Mesenchymal stem cell (in vitro differentiated cells and primary cell): ENCODE results near the gene RNF13.
"Not testable (repeated sequence)": the region's sequence is repeated elsewhere in the genome, so short reads cannot be mapped to it uniquely, and the experiment has no call there.

ENCODE experiments used
- DNase-seq: peaks from one replicate; pipeline ENCODE4 v3.0.0-alpha.2; 2013
- H2AFZ ChIP-seq: one replicate; pipeline ENCODE4 v1.6.1; 2013; ENCODE audit warnings: low read depth, mild to moderate bottlenecking, control low read depth, inconsistent platforms, low read length, moderate library complexity
- H2AK5ac ChIP-seq: 2 replicates; pipeline ENCODE4 v1.6.1; 2013; ENCODE audit warnings: low read length, moderate library complexity, mild to moderate bottlenecking, inconsistent platforms; ENCODE audit not compliant: severe bottlenecking
- H2BK120ac ChIP-seq: one replicate; pipeline ENCODE4 v1.6.1; 2013; ENCODE audit warnings: low read depth, mild to moderate bottlenecking, inconsistent platforms, low read length, moderate library complexity
- H2BK12ac ChIP-seq, 2 experiments: one replicate each; pipeline ENCODE4 v1.6.1; 2013; ENCODE audit warnings: inconsistent platforms in 2 of 2, low read length in 2 of 2, mild to moderate bottlenecking in 2 of 2, moderate library complexity in 2 of 2, control low read depth in 1 of 2
- H2BK15ac ChIP-seq: one replicate; pipeline ENCODE4 v1.6.1; 2013; ENCODE audit warnings: mild to moderate bottlenecking, low read depth, inconsistent platforms; ENCODE audit not compliant: poor library complexity, severe bottlenecking
- H2BK5ac ChIP-seq: 2 replicates; pipeline ENCODE4 v1.6.1; 2013; ENCODE audit warnings: low read depth, mild to moderate bottlenecking, low read length, control low read depth, inconsistent platforms; ENCODE audit not compliant: poor library complexity, severe bottlenecking
- H3K14ac ChIP-seq, 2 experiments: one replicate each; pipeline ENCODE4 v1.6.1; 2013; ENCODE audit warnings: inconsistent platforms in 2 of 2, low read length in 2 of 2, control low read depth in 1 of 2, mild to moderate bottlenecking in 1 of 2, moderate library complexity in 1 of 2
- H3K18ac ChIP-seq, 2 experiments: one replicate each; pipeline ENCODE4 v1.6.1; 2013; ENCODE audit warnings: inconsistent platforms in 2 of 2, low read length in 2 of 2, control low read depth in 1 of 2, low read depth in 1 of 2, mild to moderate bottlenecking in 1 of 2
- H3K23ac ChIP-seq, 2 experiments: one replicate each; pipeline ENCODE4 v1.6.1; 2013; ENCODE audit warnings: inconsistent platforms in 2 of 2, low read length in 2 of 2, mild to moderate bottlenecking in 2 of 2, moderate library complexity in 2 of 2, control low read depth in 1 of 2
- H3K27ac ChIP-seq: 2 replicates; pipeline ENCODE4 v1.5.1; 2013; ENCODE audit warnings: mild to moderate bottlenecking, moderate library complexity, low read length, control low read depth, inconsistent platforms; ENCODE audit not compliant: poor library complexity, severe bottlenecking
- H3K27me3 ChIP-seq, 2 experiments: 2 replicates each; pipeline versions ENCODE4 v1.6.1 to v1.7.0; 2013; ENCODE audit warnings: low read length in 2 of 2, mild to moderate bottlenecking in 2 of 2, moderate library complexity in 2 of 2, control low read depth in 1 of 2, inconsistent platforms in 1 of 2; ENCODE audit not compliant: control insufficient read depth in 1 of 2, insufficient read depth in 1 of 2
- H3K36me3 ChIP-seq, 2 experiments: 2 replicates each; pipeline versions ENCODE4 v1.6.1 to v1.7.0; 2013; ENCODE audit warnings: low read length in 2 of 2, control low read depth in 1 of 2, inconsistent platforms in 1 of 2, low read depth in 1 of 2, mild to moderate bottlenecking in 1 of 2; ENCODE audit not compliant: insufficient read depth in 2 of 2, control insufficient read depth in 1 of 2
- H3K4ac ChIP-seq, 2 experiments: one replicate each; pipeline ENCODE4 v1.6.1; 2013; ENCODE audit warnings: inconsistent platforms in 2 of 2, low read length in 2 of 2, mild to moderate bottlenecking in 2 of 2, moderate library complexity in 2 of 2, control low read depth in 1 of 2, low read depth in 1 of 2
- H3K4me1 ChIP-seq: 2 replicates; pipeline ENCODE4 v1.6.1; 2013; ENCODE audit warnings: low read depth, low read length, control low read depth; ENCODE audit not compliant: control insufficient read depth, insufficient read depth
- H3K4me2 ChIP-seq: 2 replicates; pipeline ENCODE4 v1.6.1; 2013; ENCODE audit warnings: low read length, mild to moderate bottlenecking, inconsistent platforms; ENCODE audit not compliant: poor library complexity, severe bottlenecking
- H3K4me3 ChIP-seq, 2 experiments: 2 replicates each; pipeline versions ENCODE4 v1.5.1 to v1.7.0; 2013; ENCODE audit warnings: low read length in 2 of 2, mild to moderate bottlenecking in 2 of 2, control low read depth in 1 of 2, low read depth in 1 of 2; ENCODE audit not compliant: insufficient read depth in 1 of 2
- H3K79me1 ChIP-seq: replicated peaks from 2 replicates; pipeline ENCODE4 v1.6.1; 2013; ENCODE audit warnings: mild to moderate bottlenecking, control low read depth, low read length, inconsistent platforms; ENCODE audit not compliant: poor library complexity, severe bottlenecking
- H3K9ac ChIP-seq: 2 replicates; pipeline ENCODE4 v1.7.0; 2013; ENCODE audit warnings: mild to moderate bottlenecking, low read length, moderate library complexity
- H3K9me3 ChIP-seq: 2 replicates; pipeline ENCODE4 v1.7.0; 2013; ENCODE audit warnings: mild to moderate bottlenecking, low read length; ENCODE audit not compliant: control insufficient read depth
- H4K8ac ChIP-seq: one replicate; pipeline ENCODE4 v1.6.1; 2013; ENCODE audit warnings: inconsistent platforms, mild to moderate bottlenecking, low read length, moderate library complexity
- H4K91ac ChIP-seq: one replicate; pipeline ENCODE4 v1.6.1; 2013; ENCODE audit warnings: mild to moderate bottlenecking, low read length, inconsistent platforms
- WGBS: methylation state at CpG from one replicate; pipeline ENCODE4 v1.1.7; 2013; ENCODE audit warnings: mixed read lengths; 5-methylcytosine and 5-hydroxymethylcytosine counted together

The RNF13 gene

DNA sequence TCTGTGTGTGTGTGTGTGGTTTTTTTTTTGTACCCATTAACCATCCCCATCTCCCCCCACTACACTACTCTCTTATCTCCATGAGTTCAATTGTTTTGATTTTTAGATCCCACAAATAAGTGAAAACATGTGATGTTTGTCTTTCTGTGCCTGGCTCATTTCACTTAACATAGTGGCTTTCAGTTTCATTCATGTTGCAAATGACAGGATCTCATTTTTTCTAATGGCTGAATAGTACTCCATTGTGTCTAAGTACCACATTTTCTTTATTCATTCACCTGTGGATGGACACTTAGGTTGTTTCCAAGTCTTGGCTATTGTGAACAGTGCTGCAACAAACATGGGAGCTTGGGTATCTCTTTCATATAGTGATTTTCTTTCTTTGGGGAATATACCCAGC, 71.8 kb downstream of the RNF13 start:
- H3K14ac ChIP-seq, H3K4ac ChIP-seq, H2BK15ac ChIP-seq, H2BK5ac ChIP-seq, H3K4me3 ChIP-seq, H3K27ac ChIP-seq, H3K9me3 ChIP-seq, H3K27me3 ChIP-seq, H3K4me2 ChIP-seq, H3K23ac ChIP-seq, H4K8ac ChIP-seq, H2BK120ac ChIP-seq, H4K91ac ChIP-seq, H2BK12ac ChIP-seq, H3K79me1 ChIP-seq, H3K4me1 ChIP-seq, H3K9ac ChIP-seq, DNase-seq, H2AK5ac ChIP-seq, H2AFZ ChIP-seq, H3K18ac ChIP-seq: not testable (repeated sequence)
- peaks cover 0 to 20% of the 10 kb centered on the region in 2 experiments for H3K36me3 ChIP-seq

DNA sequence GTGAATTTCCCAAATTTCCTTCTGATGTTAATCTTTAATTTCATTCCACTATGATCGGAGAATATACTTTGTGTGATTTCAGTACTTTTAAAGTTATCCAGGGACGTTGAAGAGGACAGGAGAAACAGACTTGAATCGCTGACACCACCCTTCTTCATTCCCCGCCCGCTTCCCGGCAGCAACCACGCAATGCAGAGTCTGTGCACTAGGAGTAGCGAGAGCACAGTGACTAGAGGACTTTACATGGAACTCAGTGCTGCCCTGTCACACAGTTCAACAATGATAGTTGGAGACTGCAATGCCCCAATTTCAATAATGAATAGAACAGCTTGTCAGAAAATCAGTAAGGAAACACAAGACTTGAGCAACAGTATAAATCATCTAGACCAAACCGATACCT, 73.9 kb downstream of the RNF13 start:
- H2BK120ac ChIP-seq = no peak overlapping the region
- no peak overlapping the region for H4K91ac ChIP-seq
- no peak overlapping the region for H2BK5ac ChIP-seq
- H3K4ac ChIP-seq = no peak overlapping the region
- peaks cover 0 to 18% of the 10 kb centered on the region in 2 experiments for H3K36me3 ChIP-seq
- no peak overlapping the region for H3K18ac ChIP-seq
- no peak overlapping the region for H2BK12ac ChIP-seq
- 84% methylated on average over 9 of the region's 9 CpGs for WGBS
- H3K27ac ChIP-seq = no peak overlapping the region
- H2AFZ ChIP-seq = no peak overlapping the region
- H3K4me3 ChIP-seq = no peak overlapping the region
- no peak overlapping the region for H3K9ac ChIP-seq
- peaks cover 2% of the 10 kb centered on the region for H3K4me1 ChIP-seq
- H3K79me1 ChIP-seq = peaks cover 5% of the 10 kb centered on the region
- H2AK5ac ChIP-seq = no peak overlapping the region
- no peak overlapping the region for H3K4me2 ChIP-seq
- no peak overlapping the region for H2BK15ac ChIP-seq
- no peak overlapping the region for H3K23ac ChIP-seq
- H3K9me3 ChIP-seq = peaks cover 4% of the 10 kb centered on the region
- H3K14ac ChIP-seq = no peak overlapping the region
- no peak overlapping the region for H4K8ac ChIP-seq
- DNase-seq = no peak
- H3K27me3 ChIP-seq = no peaks in the 10 kb centered on the region

DNA sequence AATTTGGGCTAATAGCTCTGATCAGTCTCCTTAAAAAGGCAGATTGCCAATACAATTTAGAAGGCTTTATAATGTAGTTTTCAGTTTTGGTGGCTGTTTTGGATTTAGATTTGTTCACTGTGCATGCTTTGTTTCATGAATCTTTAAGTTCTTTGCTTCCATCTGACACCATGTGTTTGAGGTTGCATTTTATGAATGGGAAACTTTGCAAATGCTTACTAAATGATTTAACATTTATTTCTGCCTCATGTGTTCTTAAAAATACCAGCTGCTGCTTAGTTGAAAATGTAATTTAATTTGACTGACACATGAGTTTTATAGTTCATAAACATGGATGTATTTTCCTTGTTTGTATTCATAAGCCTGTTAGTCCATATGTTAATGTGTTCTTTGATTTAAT, 78.6 kb downstream of the RNF13 start:
- no peak for DNase-seq
- Histone ChIP-seq H2BK15ac (no peak overlapping the region), H3K14ac (no peak overlapping the region), H3K18ac (no peak overlapping the region), H3K23ac (no peak overlapping the region), H3K27ac (no peak overlapping the region), H3K36me3 (peaks cover 0 to 23% of the 10 kb centered on the region in 2 experiments), H3K9me3 (no peaks in the 10 kb centered on the region), H3K79me1 (peaks cover 8% of the 10 kb centered on the region), H3K4me1 (peaks cover 2% of the 10 kb centered on the region), H3K9ac (no peak overlapping the region), H4K8ac (no peak overlapping the region), H3K4me3 (no peak overlapping the region), H2AK5ac (no peak overlapping the region), H2BK5ac (no peak overlapping the region), H2BK12ac (no peak overlapping the region), H2BK120ac (no peak overlapping the region), H3K27me3 (no peaks in the 10 kb centered on the region), H3K4me2 (no peak overlapping the region), H3K4ac (no peak overlapping the region), H2AFZ (no peak overlapping the region), H4K91ac (no peak overlapping the region)

DNA sequence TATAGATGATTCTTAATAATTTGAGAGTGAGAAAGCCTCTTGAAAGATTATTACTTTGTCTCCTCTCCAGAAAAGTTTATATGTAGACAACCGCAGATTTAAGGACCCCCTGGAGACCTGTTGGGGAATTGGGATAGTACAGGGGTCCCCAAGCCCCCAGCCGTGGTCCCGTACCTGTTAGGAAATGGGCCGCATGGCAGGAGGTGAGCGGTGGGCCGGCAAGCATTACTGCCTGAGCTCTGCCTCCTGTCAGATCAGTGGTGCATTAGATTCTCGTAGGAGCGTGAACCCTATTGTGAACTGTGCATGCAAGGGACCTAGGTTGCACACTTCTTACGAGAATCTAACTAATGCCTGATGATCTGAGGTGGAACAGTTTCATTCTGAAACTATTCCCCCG, 79.4 kb downstream of the RNF13 start:
- Histone ChIP-seq H3K4me3 (no peak overlapping the region), H2AK5ac (no peak overlapping the region), H3K18ac (no peak overlapping the region), H2BK5ac (no peak overlapping the region), H3K9ac (no peak overlapping the region), H3K4me1 (no peaks in the 10 kb centered on the region), H3K27me3 (no peaks in the 10 kb centered on the region), H3K27ac (no peak overlapping the region), H3K4me2 (no peak overlapping the region), H4K8ac (no peak overlapping the region), H3K23ac (no peak overlapping the region), H2BK15ac (no peak overlapping the region), H2BK12ac (no peak overlapping the region), H3K9me3 (no peaks in the 10 kb centered on the region), H3K14ac (peak overlapping the region in 1 of 2 experiments; percentile 28), H3K36me3 (peaks cover 0 to 22% of the 10 kb centered on the region in 2 experiments), H4K91ac (no peak overlapping the region), H2AFZ (no peak overlapping the region), H3K4ac (no peak overlapping the region), H3K79me1 (peaks cover 6% of the 10 kb centered on the region), H2BK120ac (no peak overlapping the region)
- 98% methylated on average over 10 of the region's 10 CpGs for WGBS
- DNase-seq = no peak
